ENCODE results near the gene CMIP.
"Not testable (repeated sequence)": the region's sequence is repeated elsewhere in the genome, so short reads cannot be mapped to it uniquely, and the experiment has no call there.

Gene CMIP

DNA sequence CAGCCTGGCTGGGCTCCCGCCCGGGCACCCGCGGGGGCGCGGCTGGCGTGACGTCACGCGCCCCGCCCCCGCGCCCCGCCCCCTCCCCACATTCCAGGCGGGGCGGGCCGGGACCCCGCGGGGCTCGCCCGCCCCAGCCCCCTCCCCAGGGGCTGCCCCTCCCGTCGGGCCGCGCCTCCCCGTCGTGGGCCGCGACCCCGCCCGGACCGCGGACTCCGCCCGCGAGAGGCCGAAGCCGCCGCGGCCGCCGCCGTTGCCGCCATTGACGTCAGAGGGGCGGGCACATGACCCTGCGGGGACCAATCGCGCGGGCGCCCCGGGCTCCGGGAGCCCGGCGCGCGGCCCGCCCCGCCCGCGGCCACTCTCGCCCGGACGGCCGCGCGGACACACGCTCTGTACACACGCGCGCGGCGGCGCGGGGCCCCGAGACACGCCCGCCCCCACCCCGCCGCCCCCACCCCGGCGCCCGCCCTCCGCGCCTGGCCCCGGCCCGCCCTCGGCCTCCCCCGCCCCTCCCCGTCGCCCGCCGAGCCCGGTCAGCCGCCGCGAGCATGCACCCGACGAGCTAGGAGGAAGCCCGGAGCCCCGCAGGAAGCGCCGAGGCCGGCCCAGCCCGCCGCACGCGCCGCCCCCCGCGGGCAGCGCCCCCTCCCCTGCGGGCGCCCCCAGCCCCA lies at the start of gene CMIP:
Gene CMIP (plus strand): TSS at position 361 of the 674 bp plus-strand sequence.
- DNase-seq (ENCODE audit: low read depth, low spot score) = no peak

DNA sequence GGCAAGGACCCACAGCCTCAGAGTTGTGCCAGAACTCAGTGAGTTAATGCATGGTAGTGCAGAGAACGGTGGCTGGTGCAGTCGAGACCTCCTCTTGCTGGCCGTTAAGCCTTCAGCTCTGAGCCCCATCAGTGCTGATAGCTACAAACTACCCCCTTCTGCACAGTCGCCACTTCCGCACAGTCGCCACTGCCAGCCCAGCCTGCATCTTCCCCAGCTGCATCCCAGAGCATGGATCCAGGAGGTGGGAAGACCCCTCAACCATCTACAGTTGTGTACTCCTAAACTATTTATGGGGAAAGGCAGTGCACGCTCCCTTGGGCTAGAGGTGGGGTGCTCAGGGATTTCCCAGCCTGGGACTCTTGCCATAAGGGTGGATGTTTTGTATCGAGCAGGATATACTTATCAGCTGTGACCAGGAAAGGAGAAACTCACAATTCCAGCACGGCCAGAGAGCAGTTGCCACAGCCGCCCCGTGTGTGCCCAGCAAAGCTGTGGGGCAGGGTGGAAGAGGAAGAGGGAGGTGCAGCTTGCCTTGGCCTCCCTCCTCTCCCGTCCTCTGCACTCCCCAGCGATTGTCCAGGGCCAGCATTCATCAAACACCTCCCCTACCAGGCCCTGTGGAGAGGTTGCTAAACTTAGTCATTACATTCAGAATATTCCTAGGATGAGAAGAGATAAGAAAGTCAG lies 49.5 kb upstream of the CMIP start:
- DNase-seq (ENCODE audit: low read depth, low spot score) = no peak

DNA sequence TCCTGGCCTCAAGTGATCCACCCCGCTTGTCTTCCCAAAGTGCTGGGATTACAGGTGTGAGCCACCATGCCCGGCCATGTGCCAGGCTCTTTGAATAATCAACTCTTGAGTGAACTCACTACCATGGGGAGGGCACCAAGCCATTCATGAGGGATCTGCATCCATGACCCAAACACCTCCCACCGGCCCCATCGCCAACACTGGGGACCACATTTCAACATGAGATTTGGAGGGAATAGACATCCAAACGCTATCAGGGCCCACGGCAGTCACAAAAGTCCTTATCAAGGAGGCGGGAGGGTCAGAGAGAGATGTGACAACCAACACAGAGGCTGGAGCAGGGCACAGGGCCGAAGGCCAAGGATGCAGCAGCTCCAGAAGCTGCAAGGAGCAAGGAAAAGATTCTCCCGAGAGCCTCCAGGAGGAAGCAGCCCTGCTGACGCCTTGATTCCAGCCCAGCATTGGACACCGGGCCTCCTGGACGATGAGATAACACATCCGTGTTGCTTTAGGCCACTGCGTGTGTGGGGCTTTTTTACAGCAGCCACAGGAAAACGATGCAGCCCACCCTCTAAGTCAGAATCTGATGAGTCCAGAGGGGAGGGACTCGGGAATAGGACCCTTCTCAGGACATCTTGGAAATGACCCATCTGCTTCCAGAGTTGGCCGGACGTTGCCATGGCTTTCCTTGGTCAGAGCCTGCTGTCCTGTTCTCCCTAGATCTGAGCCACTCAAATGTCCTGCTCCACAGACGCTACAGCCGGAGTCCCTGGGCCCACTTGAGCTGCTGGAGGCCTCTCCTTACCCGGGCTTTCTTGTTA lies 47.3 kb upstream of the CMIP start:
- DNase-seq (ENCODE audit: low read depth, low spot score) = no peak

GRCh38 chr16:81397879-81398520 lies 46.6 kb upstream of the CMIP start:
- no peak for DNase-seq (ENCODE audit: low read depth, low spot score)

DNA sequence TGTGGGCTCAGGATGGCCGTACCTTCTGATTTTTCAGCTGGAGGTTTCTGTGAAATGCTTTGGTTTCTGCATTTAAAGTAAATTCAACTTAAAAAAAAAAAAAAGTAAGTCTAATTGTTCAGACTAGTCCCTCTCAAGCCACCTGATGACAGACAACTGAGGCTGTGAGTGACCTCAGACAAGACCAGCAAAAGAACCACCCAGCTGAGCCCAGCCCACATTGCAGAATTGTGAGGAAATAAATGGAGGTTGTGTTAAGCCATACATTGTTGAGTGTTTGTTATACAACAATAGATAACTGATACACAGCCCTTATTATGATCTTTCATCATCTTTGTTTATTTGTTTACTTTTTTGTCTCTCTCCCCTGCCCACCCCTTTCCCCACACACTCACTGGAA lies 44.7 kb upstream of the CMIP start:
- DNase-seq (ENCODE audit: low read depth, low spot score) = no peak

DNA sequence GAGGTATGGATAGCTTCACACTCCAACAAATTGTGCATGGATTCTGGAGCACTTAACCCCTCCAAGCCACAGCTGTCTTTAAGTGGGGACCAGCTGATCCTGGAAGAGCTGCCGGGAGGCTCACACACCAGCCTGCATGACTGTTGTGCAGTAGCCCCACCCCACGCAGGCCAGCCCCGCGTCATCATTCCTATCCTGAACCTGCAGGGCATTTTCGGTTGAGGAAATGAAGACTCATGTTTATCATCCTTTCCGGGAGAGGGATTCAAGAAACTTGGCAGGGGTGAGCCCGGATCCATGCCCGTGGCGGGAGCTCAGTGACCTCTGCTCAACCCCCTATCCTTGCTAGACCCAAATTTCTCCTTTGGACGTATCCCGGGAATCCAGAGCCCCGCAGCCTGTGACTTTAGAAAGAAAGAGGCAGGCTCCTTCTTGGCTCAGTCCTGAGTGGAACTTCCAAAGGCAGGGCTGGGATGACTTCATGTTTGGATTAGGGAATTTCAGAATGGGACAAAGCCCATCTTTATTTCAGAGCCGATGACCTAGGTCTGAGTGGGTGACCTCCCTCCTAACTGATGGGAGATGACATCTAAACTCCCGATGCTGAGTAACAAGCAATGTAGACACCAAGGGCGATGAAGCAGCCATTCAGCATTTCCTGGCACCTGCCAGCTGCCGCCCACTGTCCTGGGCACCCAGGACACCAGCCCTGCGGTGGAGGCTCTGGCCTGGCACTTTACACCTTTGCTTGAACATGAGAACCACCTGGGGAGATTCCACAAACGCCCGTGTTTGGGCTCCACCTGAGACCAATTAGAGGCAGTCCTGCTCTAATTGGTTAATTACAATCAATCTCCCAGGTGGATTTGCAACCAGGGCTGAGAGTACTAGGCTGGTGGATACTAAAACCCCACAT lies 43.3 kb upstream of the CMIP start:
- no peak for DNase-seq (ENCODE audit: low read depth, low spot score)

GRCh38 chr16:81403208-81403600 lies 41.4 kb upstream of the CMIP start:
- no peak for DNase-seq (ENCODE audit: low read depth, low spot score)

GRCh38 chr16:81403601-81404391 lies 40.8 kb upstream of the CMIP start:
- no peak for DNase-seq (ENCODE audit: low read depth, low spot score)

DNA sequence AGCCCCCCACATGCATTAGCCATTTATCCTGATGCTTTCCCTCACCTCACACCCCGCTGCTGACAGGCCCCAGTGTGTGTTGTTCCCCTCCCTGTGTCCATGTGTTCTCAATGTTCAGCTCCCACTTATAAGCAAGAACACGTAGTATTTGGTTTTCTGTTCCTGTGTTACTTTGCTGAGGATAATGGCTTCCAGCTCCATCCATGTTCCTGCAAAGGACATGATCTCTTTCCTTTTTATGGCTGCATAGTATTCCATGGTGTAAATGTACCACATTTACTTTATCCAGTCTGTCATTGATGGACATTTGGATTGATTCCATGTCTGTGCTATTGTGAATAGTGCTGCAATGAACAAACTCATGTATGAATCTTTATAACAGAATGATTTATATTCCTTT lies 39.6 kb upstream of the CMIP start:
- not testable (repeated sequence) for DNase-seq (ENCODE audit: low read depth, low spot score)

GRCh38 chr16:81405702-81406113 lies 38.9 kb upstream of the CMIP start:
- DNase-seq (ENCODE audit: low read depth, low spot score) = no peak

DNA sequence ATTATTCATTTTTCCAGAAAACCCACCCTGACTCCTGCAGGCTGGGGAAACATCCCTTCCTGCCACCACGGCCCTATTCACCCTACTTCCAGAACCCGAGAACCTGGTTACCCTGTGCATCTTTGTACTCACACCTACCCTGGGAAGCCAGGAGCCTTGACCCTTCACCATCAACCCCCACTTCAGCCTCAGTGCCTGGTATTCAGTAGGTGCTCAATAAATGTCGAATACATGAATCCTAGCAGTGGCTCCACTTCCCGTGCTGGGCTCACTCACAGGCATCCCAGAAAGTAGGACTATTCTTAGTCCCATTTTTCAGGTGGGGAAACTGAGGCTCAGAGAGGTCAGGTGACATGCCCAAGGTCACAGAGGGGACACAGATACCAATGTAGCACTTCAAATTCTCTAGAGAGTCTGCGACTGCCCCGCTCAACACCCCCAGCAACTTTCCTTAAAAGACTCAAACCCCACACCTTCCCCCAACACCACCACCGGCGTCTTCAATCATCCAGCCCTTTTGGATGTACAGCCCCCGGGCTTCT lies 36.1 kb upstream of the CMIP start:
- DNase-seq (ENCODE audit: low read depth, low spot score) = no peak

DNA sequence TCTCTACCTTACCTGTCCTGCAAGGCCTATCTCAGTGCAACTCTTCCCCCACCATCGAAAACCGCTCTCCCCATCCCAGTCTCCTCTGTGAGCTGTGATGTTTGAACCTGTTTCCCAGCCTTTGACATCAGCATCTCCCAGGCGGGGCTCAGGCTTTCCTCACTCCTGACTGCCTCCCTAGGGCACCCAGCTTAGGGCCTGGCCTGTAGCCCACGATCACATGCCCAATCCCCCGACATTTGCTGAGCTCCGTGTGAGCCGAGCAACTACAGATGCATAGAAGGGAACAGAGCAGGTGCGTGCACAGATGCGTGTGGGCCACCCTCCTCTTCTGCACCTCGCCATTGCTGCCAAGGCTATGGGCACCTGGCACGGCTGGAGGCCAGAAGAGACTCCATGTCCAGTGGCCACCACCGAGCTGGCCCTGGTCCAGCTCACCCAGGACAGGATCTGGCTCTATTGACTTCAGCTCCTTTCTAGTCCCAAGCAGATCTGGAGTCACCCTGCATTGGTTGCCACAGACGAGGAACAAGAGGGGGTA lies 35.5 kb upstream of the CMIP start:
- no peak for DNase-seq (ENCODE audit: low read depth, low spot score)

DNA sequence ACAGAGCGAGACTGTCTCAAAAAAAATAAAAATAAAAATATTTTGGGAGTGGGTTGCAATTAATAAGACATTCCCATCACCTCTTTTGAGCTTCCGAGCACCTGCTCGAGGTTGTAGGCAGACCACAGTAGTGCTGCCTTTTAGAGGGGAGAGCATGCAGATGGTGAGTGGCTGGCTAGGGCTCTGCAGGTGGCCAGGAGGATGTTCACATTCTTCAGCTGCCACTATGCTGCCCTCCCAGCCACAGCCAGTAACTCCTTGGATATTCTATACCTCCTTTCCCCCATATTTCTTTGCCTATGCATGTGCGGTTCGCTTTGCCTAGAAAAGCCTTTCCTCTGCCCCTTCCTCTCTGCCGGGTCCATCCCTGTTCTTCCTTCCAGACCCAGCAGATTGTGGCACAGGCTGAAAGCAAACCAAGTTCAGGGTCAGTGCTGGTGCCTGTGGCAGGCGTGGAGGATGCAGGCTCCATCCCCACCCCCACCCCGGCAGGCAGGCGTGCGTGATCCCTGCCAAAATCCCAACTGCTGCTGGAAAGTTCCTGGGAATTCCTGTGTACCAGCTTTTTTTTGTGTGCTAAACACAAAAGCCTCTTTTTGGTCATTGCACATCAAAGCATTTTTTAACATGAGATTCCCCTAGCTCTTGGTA lies 33.8 kb upstream of the CMIP start:
- DNase-seq (ENCODE audit: low read depth, low spot score) = no peak

DNA sequence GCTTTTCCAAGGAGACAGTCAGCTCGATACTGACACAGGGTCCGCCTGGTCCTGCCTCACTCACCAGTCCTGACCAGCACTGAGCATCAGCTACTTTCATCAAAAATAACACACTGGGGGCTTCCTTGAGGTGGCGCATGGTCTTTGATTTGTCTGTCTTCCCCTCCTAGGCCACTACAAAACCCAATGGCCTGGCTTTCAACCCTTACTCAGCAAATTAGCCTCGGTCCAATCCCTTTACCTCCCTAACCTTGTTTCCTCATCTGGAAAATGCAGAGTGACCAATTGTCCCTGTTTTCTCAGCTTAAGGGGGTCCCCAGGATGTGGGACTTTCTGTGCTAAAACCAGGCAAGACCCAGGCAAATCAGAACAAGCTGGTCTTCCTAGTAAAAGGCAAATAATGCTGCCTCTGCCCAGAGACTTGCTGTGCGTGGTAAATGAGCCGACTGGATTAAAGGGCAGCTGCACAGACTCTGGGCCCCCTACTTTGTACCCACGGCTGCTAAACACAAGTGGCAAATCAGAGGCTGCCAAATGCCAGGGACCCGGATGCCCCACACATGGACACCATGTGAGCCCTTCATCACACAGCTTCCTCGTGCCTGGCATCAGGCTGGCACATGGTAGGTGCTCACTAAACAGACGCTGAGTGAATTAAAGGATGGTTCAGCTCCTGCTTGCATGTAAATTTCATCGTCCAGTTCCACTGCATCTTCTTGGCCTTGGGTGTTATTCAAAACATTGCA lies 31.2 kb upstream of the CMIP start:
- no peak for DNase-seq (ENCODE audit: low read depth, low spot score)

DNA sequence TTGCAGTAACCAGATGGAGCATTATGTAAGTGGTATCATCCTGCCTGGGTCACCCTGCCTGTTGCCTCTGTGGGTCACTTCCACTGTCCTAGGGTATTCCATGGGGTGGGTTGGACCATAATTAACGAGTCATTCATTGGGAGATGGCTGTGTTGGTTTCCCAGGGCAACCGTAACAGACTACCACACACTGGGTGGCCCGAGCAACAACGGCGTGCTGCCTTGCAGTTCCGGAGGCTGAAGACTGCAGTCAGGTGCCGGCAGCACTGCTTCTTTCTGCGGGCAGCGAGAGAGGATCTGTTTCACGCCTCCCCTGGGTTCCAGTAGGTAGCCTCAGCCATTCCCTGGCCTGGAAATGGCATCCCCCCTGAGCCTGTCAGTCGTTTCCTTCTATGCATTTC lies 28.9 kb upstream of the CMIP start:
- DNase-seq (ENCODE audit: low read depth, low spot score) = no peak

DNA sequence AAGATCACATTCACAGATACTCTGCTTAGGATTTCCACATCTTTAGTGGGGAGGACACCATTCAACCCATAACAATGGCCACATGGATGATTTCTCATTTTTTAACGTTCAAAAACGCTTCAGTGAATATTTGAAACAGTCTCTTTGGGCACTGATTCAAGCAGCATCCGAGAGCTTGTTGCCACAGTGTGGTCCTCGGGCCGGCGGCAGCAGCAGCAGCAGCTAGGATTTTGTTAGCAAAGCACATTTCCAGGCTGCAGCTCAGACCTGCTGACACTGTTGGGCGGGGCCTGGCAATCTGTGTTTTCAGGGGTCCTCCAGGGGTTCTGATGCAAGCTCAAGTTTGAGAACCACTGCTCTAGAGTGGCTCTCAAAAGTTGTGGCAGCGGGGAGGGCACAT lies 27.9 kb upstream of the CMIP start:
- no peak for DNase-seq (ENCODE audit: low read depth, low spot score)

DNA sequence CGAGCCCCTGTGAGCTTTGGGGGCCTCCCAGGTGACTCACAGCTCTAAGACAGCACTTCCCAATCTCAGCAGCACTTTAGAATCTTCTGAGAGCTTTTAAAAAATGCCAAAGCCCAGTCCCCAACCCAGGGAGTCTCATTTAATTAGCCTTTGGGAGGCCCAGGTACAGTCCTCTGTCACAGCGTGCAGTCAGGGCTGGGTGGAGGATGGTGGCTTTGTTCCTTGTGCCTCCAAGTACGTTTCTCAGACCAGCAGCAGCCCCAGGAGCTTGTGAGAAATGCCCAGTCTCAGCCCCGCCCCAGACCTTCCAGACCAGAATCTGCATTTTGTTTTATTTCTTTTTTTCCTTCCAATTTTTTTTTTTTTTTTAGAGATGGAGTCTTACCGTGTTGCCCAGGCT lies 27.4 kb upstream of the CMIP start:
- DNase-seq (ENCODE audit: low read depth, low spot score) = no peak

DNA sequence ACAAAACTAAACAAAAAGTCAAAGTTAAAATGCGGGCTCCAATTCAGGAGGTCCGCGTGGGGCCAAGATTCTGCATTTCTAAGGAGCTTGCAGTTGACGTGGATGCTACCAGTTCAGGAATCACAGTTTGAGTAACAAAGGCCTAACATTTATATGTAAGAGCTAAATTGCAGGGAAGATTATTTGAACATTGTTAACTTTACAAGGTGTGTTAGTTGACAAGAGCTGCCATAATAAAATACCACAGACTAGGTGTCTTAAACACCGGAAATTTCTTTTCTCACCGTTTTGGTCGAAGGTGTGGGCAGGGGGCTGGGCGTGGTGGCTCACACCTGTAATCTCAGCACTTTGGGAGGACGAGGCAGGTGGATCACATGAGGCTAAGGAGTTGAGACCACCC lies 24.8 kb upstream of the CMIP start:
- DNase-seq (ENCODE audit: low read depth, low spot score) = no peak

DNA sequence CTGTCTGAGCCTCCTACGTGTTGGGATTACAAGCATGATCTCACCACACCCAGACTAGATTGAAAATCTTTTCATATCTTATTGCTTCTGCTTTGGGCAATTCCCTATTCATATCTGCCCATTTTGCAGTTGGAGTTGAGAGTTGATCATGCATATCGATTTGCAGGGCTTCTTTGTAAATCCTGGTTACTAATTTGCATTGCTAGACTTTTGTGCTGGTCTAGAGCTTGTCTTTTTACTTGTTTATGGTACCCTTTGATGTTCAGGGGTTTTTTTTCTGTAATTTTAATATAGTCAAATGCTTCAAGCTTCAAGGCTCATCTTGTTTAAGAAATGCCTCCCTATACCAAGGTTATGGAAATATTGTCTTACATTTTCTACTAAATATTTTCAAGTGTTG lies 23.5 kb upstream of the CMIP start:
- DNase-seq (ENCODE audit: low read depth, low spot score) = no peak
